HFF-Myc (cell line): ENCODE data around the gene ACAN.

Source experiments
- DNase-seq: peaks from one replicate; pipeline ENCODE4 v3.0.0-alpha.2; 2011; ENCODE audit warnings: low read depth; ENCODE audit errors: extremely low read depth
- H3K4me3 ChIP-seq: replicated peaks from 2 replicates; pipeline ENCODE4 v1.5.1; 2011; ENCODE audit warnings: low read depth, mild to moderate bottlenecking, control low read depth, low read length
- TF ChIP-seq, protein P1 (sequence below): IDR thresholded peaks from 2 replicates; pipeline ENCODE4 v1.5.1; 2012; ENCODE audit warnings: mild to moderate bottlenecking, low read depth, low read length, control low read depth; ENCODE audit errors: missing control alignments

ACAN gene

GRCh38 chr15:88769161-88769971 lies 33.9 kb upstream of the ACAN start:
- DNase-seq: no peak
- H3K4me3 ChIP-seq: no peak overlapping the region
- TF ChIP-seq, protein P1, sequence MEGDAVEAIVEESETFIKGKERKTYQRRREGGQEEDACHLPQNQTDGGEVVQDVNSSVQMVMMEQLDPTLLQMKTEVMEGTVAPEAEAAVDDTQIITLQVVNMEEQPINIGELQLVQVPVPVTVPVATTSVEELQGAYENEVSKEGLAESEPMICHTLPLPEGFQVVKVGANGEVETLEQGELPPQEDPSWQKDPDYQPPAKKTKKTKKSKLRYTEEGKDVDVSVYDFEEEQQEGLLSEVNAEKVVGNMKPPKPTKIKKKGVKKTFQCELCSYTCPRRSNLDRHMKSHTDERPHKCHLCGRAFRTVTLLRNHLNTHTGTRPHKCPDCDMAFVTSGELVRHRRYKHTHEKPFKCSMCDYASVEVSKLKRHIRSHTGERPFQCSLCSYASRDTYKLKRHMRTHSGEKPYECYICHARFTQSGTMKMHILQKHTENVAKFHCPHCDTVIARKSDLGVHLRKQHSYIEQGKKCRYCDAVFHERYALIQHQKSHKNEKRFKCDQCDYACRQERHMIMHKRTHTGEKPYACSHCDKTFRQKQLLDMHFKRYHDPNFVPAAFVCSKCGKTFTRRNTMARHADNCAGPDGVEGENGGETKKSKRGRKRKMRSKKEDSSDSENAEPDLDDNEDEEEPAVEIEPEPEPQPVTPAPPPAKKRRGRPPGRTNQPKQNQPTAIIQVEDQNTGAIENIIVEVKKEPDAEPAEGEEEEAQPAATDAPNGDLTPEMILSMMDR: no peak

DNA sequence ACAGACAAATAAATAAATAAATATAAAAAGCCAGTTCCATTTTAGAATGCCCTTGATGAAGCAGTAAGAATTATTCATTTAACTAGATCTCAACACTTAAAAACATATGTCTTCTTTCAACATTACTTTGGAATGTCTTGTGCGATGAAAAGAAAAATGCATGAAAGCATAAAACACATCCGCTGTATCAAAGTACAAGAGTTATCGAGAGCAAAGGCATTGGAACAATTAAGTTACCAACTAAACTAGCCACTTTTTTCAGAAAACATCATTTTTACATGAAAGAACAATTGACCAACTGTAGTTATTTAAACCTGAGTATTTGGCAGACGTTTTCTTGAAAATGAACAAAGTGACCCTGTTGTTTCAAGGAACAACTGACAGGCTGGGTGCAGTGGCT lies 27.5 kb upstream of the ACAN start:
- DNase-seq: no peak
- H3K4me3 ChIP-seq: no peak overlapping the region
- TF ChIP-seq, protein P1: no peak

DNA sequence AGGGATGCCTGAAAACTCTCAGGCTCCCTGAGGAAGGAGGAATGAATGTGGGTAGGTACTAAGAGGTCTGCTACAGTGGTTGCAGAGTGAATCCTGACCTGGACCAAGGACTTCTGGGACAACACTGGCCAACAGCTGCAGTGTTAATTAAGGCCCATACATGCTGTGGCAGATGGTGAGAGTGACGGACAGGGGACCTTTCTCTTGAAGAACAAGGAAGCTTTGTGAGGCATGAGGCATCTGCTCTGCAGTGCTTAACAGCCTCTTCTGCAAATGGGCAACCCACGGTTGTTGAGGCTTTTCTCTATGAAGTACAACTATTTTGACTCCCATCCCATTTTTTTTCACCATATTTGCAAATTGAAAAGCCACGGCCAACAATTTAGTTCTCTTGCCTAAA lies 26.6 kb upstream of the ACAN start:
- DNase-seq: no peak

GRCh38 chr15:88779944-88780343 lies 23.3 kb upstream of the ACAN start:
- H3K4me3 ChIP-seq: no peak overlapping the region
- TF ChIP-seq, protein P1: no peak
- DNase-seq: no peak

More for the DNA sequence above, 26.6 kb upstream of the ACAN start:
- no peak overlapping the region for H3K4me3 ChIP-seq
- TF ChIP-seq, protein P1: no peak

GRCh38 chr15:88782465-88782864 lies 20.8 kb upstream of the ACAN start:
- H3K4me3 ChIP-seq: no peak overlapping the region
- DNase-seq: no peak
- TF ChIP-seq, protein P1: no peak

DNA sequence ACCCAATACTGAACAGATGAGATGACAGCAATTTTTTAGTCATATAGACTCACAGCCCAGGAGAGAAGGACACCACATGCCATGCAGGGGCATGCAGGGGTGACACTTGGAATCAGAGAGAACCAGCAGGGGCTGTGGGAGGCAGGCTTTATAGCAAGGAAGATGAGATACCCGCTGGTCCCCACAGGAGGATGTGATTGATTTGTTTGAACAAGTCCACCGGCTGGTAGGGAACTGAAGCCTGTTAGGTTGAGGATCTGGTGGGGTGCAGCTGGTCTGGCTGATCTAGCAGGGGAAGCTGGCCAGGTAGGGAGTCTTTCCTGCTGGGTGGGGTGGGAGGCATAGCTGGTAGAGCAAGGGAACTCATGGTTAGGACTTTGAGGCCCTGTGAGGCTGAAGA lies 18.0 kb upstream of the ACAN start:
- TF ChIP-seq, protein P1: no peak
- no peak for DNase-seq
- H3K4me3 ChIP-seq: no peak overlapping the region
